GM06990 (cell line): ENCODE data around the gene LPO.

Experiments used
- DNase-seq: peaks from one replicate; pipeline ENCODE4 v3.0.0-alpha.2; 2011; ENCODE audit not compliant: insufficient read length; ENCODE audit errors: extremely low read depth
- H3K27me3 ChIP-seq: replicated peaks from 2 replicates; pipeline ENCODE4 v1.6.0; 2011; ENCODE audit warnings: low read length; ENCODE audit not compliant: control insufficient read depth, insufficient read depth
- H3K36me3 ChIP-seq: 2 replicates; pipeline ENCODE4 v1.5.1; 2011; ENCODE audit warnings: low read length; ENCODE audit not compliant: control insufficient read depth, insufficient read depth
- H3K4me3 ChIP-seq: replicated peaks from 2 replicates; pipeline ENCODE4 v1.5.1; 2011; ENCODE audit warnings: low read depth, mild to moderate bottlenecking, control low read depth, low read length
- CTCF ChIP-seq: IDR thresholded peaks from 2 replicates; pipeline ENCODE4 v1.5.1; 2011; ENCODE audit warnings: low read length, control low read depth, mild to moderate bottlenecking, inconsistent platforms; ENCODE audit not compliant: insufficient read depth, poor library complexity, severe bottlenecking

LPO gene

GRCh38 chr17:58246104-58246740 is 7.8 kb downstream of the LPO start:
- no peaks in the 10 kb centered on the region for H3K27me3 ChIP-seq

GRCh38 chr17:58246781-58247180 is 8.4 kb downstream of the LPO start:
- no peak for DNase-seq
- Histone ChIP-seq H3K36me3 (no peaks in the 10 kb centered on the region), H3K27me3 (no peaks in the 10 kb centered on the region), H3K4me3 (no peak overlapping the region)
- no peak for TF ChIP-seq CTCF

More at GRCh38 chr17:58246104-58246740, 7.8 kb downstream of the LPO start:
- no peak for TF ChIP-seq CTCF
- Histone ChIP-seq H3K4me3 (no peak overlapping the region), H3K36me3 (no peaks in the 10 kb centered on the region)
- DNase-seq: no peak

GRCh38 chr17:58247511-58248363 is 9.4 kb downstream of the LPO start:
- H3K27me3 ChIP-seq: no peaks in the 10 kb centered on the region
- no peak for TF ChIP-seq CTCF
- no peaks in the 10 kb centered on the region for H3K36me3 ChIP-seq
- no peak overlapping the region for H3K4me3 ChIP-seq
- DNase-seq: no peak

- DNase-seq: no peak
- no peak overlapping the region for H3K4me3 ChIP-seq
- H3K27me3 ChIP-seq: no peaks in the 10 kb centered on the region
- H3K36me3 ChIP-seq: no peaks in the 10 kb centered on the region
- no peak for TF ChIP-seq CTCF
Measured at GRCh38 chr17:58248955-58249269, 10.5 kb downstream of the LPO start.

- Histone ChIP-seq H3K27me3 (no peaks in the 10 kb centered on the region), H3K36me3 (no peaks in the 10 kb centered on the region), H3K4me3 (peak overlapping the region; percentile 48)
- peak; percentile 96 for TF ChIP-seq CTCF
- peak; percentile 69 for DNase-seq
Measured at GRCh38 chr17:58249270-58250133, 11.1 kb downstream of the LPO start.
